ENCODE results near the gene TBC1D5.

TBC1D5 gene

GRCh38 chr3:17469520-17469919 is 272.9 kb downstream of the TBC1D5 start:
- Histone ChIP-seq H3K27me3 (ENCODE audit: insufficient read depth, low read length, poor library complexity, severe bottlenecking) (no peaks in the 10 kb centered on the region), H3K9me2 (replicated peaks; ENCODE audit: low read depth, low read length) (no peaks in the 10 kb centered on the region), H4K20me1 (ENCODE audit: insufficient read depth, low read length, poor library complexity, severe bottlenecking) (no peaks in the 10 kb centered on the region), H3K9ac (ENCODE audit: low read depth, low read length, poor library complexity, severe bottlenecking) (no peak overlapping the region), H3K9me3 (ENCODE audit: insufficient read depth, low read depth, low read length) (no peaks in the 10 kb centered on the region), H3F3A (ENCODE audit: low read depth) (no peaks in the 10 kb centered on the region), H3K79me2 (ENCODE audit: insufficient read depth, low read length) (no peaks in the 10 kb centered on the region), H2AFZ (ENCODE audit: low read length) (no peak overlapping the region), H3K4me1 (ENCODE audit: insufficient read depth, low read length, poor library complexity, severe bottlenecking) (no peaks in the 10 kb centered on the region), H3K4me2 (ENCODE audit: low read depth, low read length, poor library complexity, severe bottlenecking) (no peak overlapping the region), H3K4me3 (ENCODE audit: low read length, poor library complexity, severe bottlenecking) (no peak overlapping the region), H3K36me3 (ENCODE audit: insufficient read depth, low read length) (no peaks in the 10 kb centered on the region)
- TF ChIP-seq, protein P1, sequence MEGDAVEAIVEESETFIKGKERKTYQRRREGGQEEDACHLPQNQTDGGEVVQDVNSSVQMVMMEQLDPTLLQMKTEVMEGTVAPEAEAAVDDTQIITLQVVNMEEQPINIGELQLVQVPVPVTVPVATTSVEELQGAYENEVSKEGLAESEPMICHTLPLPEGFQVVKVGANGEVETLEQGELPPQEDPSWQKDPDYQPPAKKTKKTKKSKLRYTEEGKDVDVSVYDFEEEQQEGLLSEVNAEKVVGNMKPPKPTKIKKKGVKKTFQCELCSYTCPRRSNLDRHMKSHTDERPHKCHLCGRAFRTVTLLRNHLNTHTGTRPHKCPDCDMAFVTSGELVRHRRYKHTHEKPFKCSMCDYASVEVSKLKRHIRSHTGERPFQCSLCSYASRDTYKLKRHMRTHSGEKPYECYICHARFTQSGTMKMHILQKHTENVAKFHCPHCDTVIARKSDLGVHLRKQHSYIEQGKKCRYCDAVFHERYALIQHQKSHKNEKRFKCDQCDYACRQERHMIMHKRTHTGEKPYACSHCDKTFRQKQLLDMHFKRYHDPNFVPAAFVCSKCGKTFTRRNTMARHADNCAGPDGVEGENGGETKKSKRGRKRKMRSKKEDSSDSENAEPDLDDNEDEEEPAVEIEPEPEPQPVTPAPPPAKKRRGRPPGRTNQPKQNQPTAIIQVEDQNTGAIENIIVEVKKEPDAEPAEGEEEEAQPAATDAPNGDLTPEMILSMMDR (conservative IDR thresholded peaks at IDR 0.05; ENCODE audit: low read length): no peak
- TF ChIP-seq EZH2phosphoT487 (IDR thresholded peaks at IDR 0.05; ENCODE audit: borderline replicate concordance): no peak

DNA sequence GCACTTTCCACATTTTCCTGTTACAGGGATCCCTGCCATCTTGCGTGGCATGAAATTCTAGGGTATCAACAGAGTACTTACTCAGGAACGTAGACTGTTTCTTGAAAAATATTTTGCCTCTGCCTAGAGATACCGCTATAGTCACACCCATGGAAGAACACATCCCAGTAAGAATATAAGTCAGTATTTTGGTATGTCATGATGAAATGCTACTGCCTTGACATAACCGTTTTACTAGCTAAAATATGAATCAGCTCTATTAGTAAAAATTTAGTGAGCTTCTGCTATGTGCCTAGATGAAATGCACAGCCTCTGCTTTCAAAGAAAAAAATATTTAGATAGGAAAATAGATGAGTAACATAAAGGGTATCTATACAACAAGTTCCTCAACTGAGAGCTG is 276.4 kb downstream of the TBC1D5 start:
- no peaks in the 10 kb centered on the region for H3K36me3 ChIP-seq (ENCODE audit: insufficient read depth, low read length)
- no peak overlapping the region for H3K4me3 ChIP-seq (ENCODE audit: low read length, poor library complexity, severe bottlenecking)
- no peaks in the 10 kb centered on the region for H3F3A ChIP-seq (ENCODE audit: low read depth)
- H4K20me1 ChIP-seq (ENCODE audit: insufficient read depth, low read length, poor library complexity, severe bottlenecking): no peaks in the 10 kb centered on the region
- no peaks in the 10 kb centered on the region for H3K27me3 ChIP-seq (ENCODE audit: insufficient read depth, low read length, poor library complexity, severe bottlenecking)
- no peak overlapping the region for H2AFZ ChIP-seq (ENCODE audit: low read length)
- H3K4me1 ChIP-seq (ENCODE audit: insufficient read depth, low read length, poor library complexity, severe bottlenecking): no peaks in the 10 kb centered on the region
- no peak overlapping the region for H3K9ac ChIP-seq (ENCODE audit: low read depth, low read length, poor library complexity, severe bottlenecking)
- TF ChIP-seq, protein P1 (conservative IDR thresholded peaks at IDR 0.05; ENCODE audit: low read length): no peak
- no peak for TF ChIP-seq EZH2phosphoT487 (IDR thresholded peaks at IDR 0.05; ENCODE audit: borderline replicate concordance)
- no peak overlapping the region for H3K4me2 ChIP-seq (ENCODE audit: low read depth, low read length, poor library complexity, severe bottlenecking)
- no peaks in the 10 kb centered on the region for H3K9me2 ChIP-seq (replicated peaks; ENCODE audit: low read depth, low read length)
- H3K9me3 ChIP-seq (ENCODE audit: insufficient read depth, low read depth, low read length): no peaks in the 10 kb centered on the region
- H3K79me2 ChIP-seq (ENCODE audit: insufficient read depth, low read length): no peaks in the 10 kb centered on the region

DNA sequence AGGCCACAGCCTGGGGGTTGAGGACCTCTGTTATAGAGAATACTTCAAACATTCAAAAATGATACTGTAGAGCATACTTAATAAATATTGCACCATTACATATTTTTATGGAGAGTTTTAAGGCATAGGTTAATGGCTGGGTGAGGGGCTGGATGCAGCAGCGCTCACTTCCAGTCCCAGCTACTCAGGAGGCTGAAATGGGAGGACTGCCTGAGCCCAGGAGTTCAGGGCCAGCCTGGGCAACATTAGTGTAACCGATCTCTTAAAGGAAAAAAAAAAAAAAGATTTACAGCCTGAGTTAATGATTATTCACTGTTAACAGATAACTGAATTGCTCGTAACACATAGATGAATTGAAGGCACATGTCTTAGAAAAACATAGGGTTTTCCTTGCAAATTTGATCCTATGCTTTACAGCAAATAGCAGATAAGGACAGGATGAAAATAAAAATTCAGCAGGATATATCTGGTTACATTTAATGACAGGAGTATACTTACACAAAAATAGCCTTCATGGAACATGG is 282.9 kb downstream of the TBC1D5 start:
- no peak overlapping the region for H3K4me2 ChIP-seq (ENCODE audit: low read depth, low read length, poor library complexity, severe bottlenecking)
- peaks cover 7% of the 10 kb centered on the region; the same call in 1 of the 2 replicates for H3K36me3 ChIP-seq (ENCODE audit: insufficient read depth, low read length)
- no peaks in the 10 kb centered on the region; the same call in 1 of the 2 replicates for H3K9me3 ChIP-seq (ENCODE audit: insufficient read depth, low read depth, low read length)
- no peak for TF ChIP-seq EZH2phosphoT487 (IDR thresholded peaks at IDR 0.05; ENCODE audit: borderline replicate concordance)
- TF ChIP-seq, protein P1 (conservative IDR thresholded peaks at IDR 0.05; ENCODE audit: low read length): no peak
- no peaks in the 10 kb centered on the region for H3K4me1 ChIP-seq (ENCODE audit: insufficient read depth, low read length, poor library complexity, severe bottlenecking)
- no peaks in the 10 kb centered on the region for H3K27me3 ChIP-seq (ENCODE audit: insufficient read depth, low read length, poor library complexity, severe bottlenecking)
- H3K9me2 ChIP-seq (replicated peaks; ENCODE audit: low read depth, low read length): no peaks in the 10 kb centered on the region
- H2AFZ ChIP-seq (ENCODE audit: low read length): no peak overlapping the region
- no peak overlapping the region for H3K9ac ChIP-seq (ENCODE audit: low read depth, low read length, poor library complexity, severe bottlenecking)
- no peaks in the 10 kb centered on the region for H3F3A ChIP-seq (ENCODE audit: low read depth)
- H4K20me1 ChIP-seq (ENCODE audit: insufficient read depth, low read length, poor library complexity, severe bottlenecking): no peaks in the 10 kb centered on the region
- no peak overlapping the region for H3K4me3 ChIP-seq (ENCODE audit: low read length, poor library complexity, severe bottlenecking)
- no peaks in the 10 kb centered on the region for H3K79me2 ChIP-seq (ENCODE audit: insufficient read depth, low read length)

Data from Loucy (cell line).